ELF-1 (cell line): ENCODE results near the gene IFNL1.
"Not testable (repeated sequence)": the region's sequence is repeated elsewhere in the genome, so short reads cannot be mapped to it uniquely, and the experiment has no call there.

Experiments
- DNase-seq: peaks from one replicate; pipeline ENCODE4 v3.0.0-alpha.2; 2016; ENCODE audit warnings: low read depth, low spot score

The IFNL1 gene

GRCh38 chr19:39296055-39296645 lies at the start of gene IFNL1:
IFNL1 (plus strand) TSS chr19:39296407; CDS start chr19:39296422, 15 bp downstream.
- DNase-seq = no peak

- peak; percentile 50 for DNase-seq
Observed at GRCh38 chr19:39246951-39247669, 49.1 kb upstream of the IFNL1 start.

- DNase-seq = peak; percentile 42
Observed at GRCh38 chr19:39247701-39248664, 48.2 kb upstream of the IFNL1 start.

GRCh38 chr19:39248806-39249205 lies 47.4 kb upstream of the IFNL1 start, which contains the start of gene IFNL4:
IFNL4 (minus strand) TSS chr19:39248856.
- no peak for DNase-seq

GRCh38 chr19:39251081-39251480 lies 45.1 kb upstream of the IFNL1 start:
- DNase-seq = no peak

GRCh38 chr19:39251846-39252245 lies 44.4 kb upstream of the IFNL1 start:
- no peak for DNase-seq

GRCh38 chr19:39252458-39252857 lies 43.7 kb upstream of the IFNL1 start:
- DNase-seq = no peak

GRCh38 chr19:39253374-39254149 lies 42.6 kb upstream of the IFNL1 start:
- DNase-seq = no peak

GRCh38 chr19:39254531-39255345 lies 41.5 kb upstream of the IFNL1 start:
- no peak for DNase-seq

GRCh38 chr19:39257227-39257626 lies 39.0 kb upstream of the IFNL1 start:
- no peak for DNase-seq

GRCh38 chr19:39261704-39262103 lies 34.5 kb upstream of the IFNL1 start:
- DNase-seq = no peak

GRCh38 chr19:39262496-39262895 lies 33.7 kb upstream of the IFNL1 start:
- DNase-seq = peak; percentile 21

- peak; percentile 31 for DNase-seq
Observed at GRCh38 chr19:39263912-39264305, 32.3 kb upstream of the IFNL1 start.

GRCh38 chr19:39264306-39265290 lies 31.6 kb upstream of the IFNL1 start:
- DNase-seq = peak; percentile 67

GRCh38 chr19:39265321-39265916 lies 30.8 kb upstream of the IFNL1 start:
- DNase-seq = peak; percentile 36

- DNase-seq = not testable (repeated sequence)
Observed at GRCh38 chr19:39268085-39268484, 28.1 kb upstream of the IFNL1 start, which contains the start of gene IFNL2. IFNL2 (plus strand) TSS chr19:39268396; CDS start chr19:39268569, 173 bp downstream.

- not testable (repeated sequence) for DNase-seq
Observed at GRCh38 chr19:39268531-39269223, 27.5 kb upstream of the IFNL1 start.

GRCh38 chr19:39269369-39269768 lies 26.8 kb upstream of the IFNL1 start:
- DNase-seq = not testable (repeated sequence)
